ENCODE measurements around the gene ROR2.

GRCh38 chr9:91825866-91826265 is 124.2 kb downstream of the ROR2 start:
- TF ChIP-seq CTCF (IDR thresholded peaks at IDR 0.05) (no peak), POLR2A (IDR thresholded peaks at IDR 0.05) (no peak)
